Adrenal gland (tissue), 12 donors: ENCODE results near the gene LRPAP1. TPM values are rescaled to one million over a fixed set of nuclear protein-coding genes. Genes with fewer than 3 reads are reported as not detected.
A peak's percentile ranks its signal among the peaks of the same experiment; 100 is the strongest.

Source experiments
- DNase-seq, 7 donors: peaks; one replicate each; pipeline ENCODE4 v3.0.0-alpha.2; 2019 to 2020
- H3K27ac ChIP-seq, 5 donors: fragments of 200-600 bp; sonication (generic) in 4 of 5; 1 replicate in 3 of 5; 2 replicates in 2 of 5; pipeline versions ENCODE4 v1.5.1 to v1.8.0; 2016 to 2020; ENCODE audit warnings: mild to moderate bottlenecking in 1 of 5
- H3K27me3 ChIP-seq: fragments of 200-600 bp; 2 replicates; pipeline ENCODE4 v1.8.0; 2021
- H3K36me3 ChIP-seq, 2 donors: fragments of 200-600 bp; replicated peaks in 1 of 2; 1 replicate in 1 of 2; 2 replicates in 1 of 2; pipeline versions ENCODE4 v1.5.1 to v1.8.0; 2018 to 2022
- H3K4me1 ChIP-seq, 2 donors: fragments of 200-600 bp; replicated peaks in 1 of 2; 1 replicate in 1 of 2; 2 replicates in 1 of 2; pipeline versions ENCODE4 v1.5.1 to v1.8.0; 2018 to 2021
- H3K4me3 ChIP-seq, 4 donors: fragments of 200-600 bp; sonication (generic) in 3 of 4; one replicate each; pipeline ENCODE4 v1.5.1; 2016 to 2018
- H3K9me3 ChIP-seq, 3 donors: fragments of 200-600 bp; sonication (generic) in 1 of 3; replicated peaks in 1 of 3; 1 replicate in 2 of 3; 2 replicates in 1 of 3; pipeline versions ENCODE4 v1.5.1 to v1.8.0; 2016 to 2021
- CTCF ChIP-seq, 6 experiments: fragments of 450-650 bp in 4 of 6; fragments of 200-600 bp in 2 of 6; sonication (generic) in 1 of 6; IDR thresholded peaks; 1 replicate in 5 of 6; 2 replicates in 1 of 6; pipeline versions ENCODE4 v1.5.1 to v1.8.0; 2016 to 2021; ENCODE audit warnings: antibody characterized with exemption in 6 of 6, mild to moderate bottlenecking in 2 of 6, moderate library complexity in 1 of 6
- POLR2A ChIP-seq, 2 donors: fragments of 450-650 bp; IDR thresholded peaks; one replicate each; pipeline ENCODE4 v1.6.1; 2017; ENCODE audit warnings: antibody characterized with exemption in 2 of 2, mild to moderate bottlenecking in 2 of 2, moderate library complexity in 1 of 2
- WGBS, 4 donors: extraction: QIAGEN DNeasy Blood & Tissue Kit in 2 of 4; methylation state at CpG; one replicate each; pipeline versions ENCODE4 v1.1.5 to v1.1.7; 2013 to 2017; 5-methylcytosine and 5-hydroxymethylcytosine counted together
- intact Hi-C, 2 donors: fragments of 100-400 bp; cut with DNase I; formaldehyde crosslinking; loops; one replicate each; pipeline versions ENCODE4 v1.14.1 to v1.15.0; 2022 to 2023
- polyA plus RNA-seq, 3 donors: library from polyadenylated mRNA; stranded (reverse); fragments of 200-250 nt in 2 of 3; fragments of 350-450 nt in 1 of 3; fragmentation: Illumina TruSeq in 1 of 3; extraction: RNeasy Lipid Tissue Mini Kit (QIAGEN cat#74804) in 1 of 3; gene quantifications; one replicate each; pipeline ENCODE4 v1.2.3, GENCODE V29; 2013 to 2014
- total RNA-seq, 9 donors: library from RNA; depleted of rRNA in 4 of 9; stranded (reverse); fragments of >200 nt in 4 of 9; fragments of 120-200 nt in 1 of 9; fragmentation: NEBNext Ultra II Directional in 1 of 9; extraction: Animal tissue kit (Norgen Biotek cat#: 25700) in 1 of 9; gene quantifications; one replicate each; pipeline versions ENCODE4 v1.1.0 to v1.2.4, GENCODE V29; 2013 to 2023
- donor health status: healthy with polysubstance abuse.
- donor health status: Bipolar disorder and iron deficiency.
- donor health status: DM: yes; HTN: yes; CAD: no.
- donor health status: DM: no; HTN: no; CAD: no.
- donor health status: DM: no; HTN: no; CAD: no.
- donor health status: DM: yes; HTN: yes; CAD: no.

Gene LRPAP1
- total and polyA plus RNA-seq, 12 donors = 32.9 to 309 (median 188) TPM

GRCh38 chr4:3484057-3484973 lies 47.9 kb downstream of the LRPAP1 start:
- Histone ChIP-seq H3K4me1 (no peaks in the 10 kb centered on the region), H3K9me3 (no peaks in the 10 kb centered on the region), H3K36me3 (no peaks in the 10 kb centered on the region), H3K4me3 (no peak overlapping the region), H3K27me3 (peaks cover 26% of the 10 kb centered on the region), H3K27ac (no peak overlapping the region)
- intact Hi-C loops = no loop called here
- TF ChIP-seq CTCF (IDR thresholded peaks at IDR 0.05) (no peak), POLR2A (IDR thresholded peaks at IDR 0.05) (no peak)
- WGBS, 4 donors = 53 to 69% (median 58%) methylated on average over 11 to 45 of the region's 45 CpGs
- DNase-seq = peak in 1 of 7 donors; percentile 49

- Histone ChIP-seq H3K4me3 (no peak overlapping the region), H3K4me1 (no peaks in the 10 kb centered on the region), H3K27me3 (peaks cover 26% of the 10 kb centered on the region), H3K27ac (no peak overlapping the region), H3K36me3 (no peaks in the 10 kb centered on the region), H3K9me3 (no peaks in the 10 kb centered on the region)
- no peak for TF ChIP-seq POLR2A (IDR thresholded peaks at IDR 0.05)
- TF ChIP-seq CTCF (IDR thresholded peaks at IDR 0.05) = no peak
- WGBS, 4 donors = 44 to 57% (median 50%) methylated on average over 19 to 23 of the region's 23 CpGs
- DNase-seq = peak in 1 of 7 donors; percentile 47
- intact Hi-C loops = no loop called here
Measured at GRCh38 chr4:3483471-3483921, 48.7 kb downstream of the LRPAP1 start.

GRCh38 chr4:3482707-3483106 lies 49.5 kb downstream of the LRPAP1 start:
- 77 to 86% (median 82%) methylated on average over 10 to 12 of the region's 12 CpGs for WGBS, 4 donors
- intact Hi-C loops = no loop called here
- no peaks in the 10 kb centered on the region for H3K4me1 ChIP-seq
- no peak overlapping the region for H3K27ac ChIP-seq
- H3K36me3 ChIP-seq = no peaks in the 10 kb centered on the region
- no peaks in the 10 kb centered on the region for H3K9me3 ChIP-seq
- no peak for DNase-seq
- H3K27me3 ChIP-seq = peaks cover 26% of the 10 kb centered on the region
- H3K4me3 ChIP-seq = no peak overlapping the region
- TF ChIP-seq CTCF (IDR thresholded peaks at IDR 0.05) (no peak), POLR2A (IDR thresholded peaks at IDR 0.05) (no peak)

- Histone ChIP-seq H3K27ac (no peak overlapping the region), H3K4me1 (no peaks in the 10 kb centered on the region), H3K9me3 (no peaks in the 10 kb centered on the region), H3K36me3 (no peaks in the 10 kb centered on the region), H3K27me3 (peaks cover 26% of the 10 kb centered on the region), H3K4me3 (no peak overlapping the region)
- intact Hi-C loops = no loop called here
- whole genome bisulfite sequencing, 4 donors = 75 to 85% (median 82%) methylated on average over 15 to 19 of the region's 19 CpGs
- DNase-seq = no peak
- TF ChIP-seq POLR2A (IDR thresholded peaks at IDR 0.05) (no peak), CTCF (IDR thresholded peaks at IDR 0.05) (no peak)
Measured at GRCh38 chr4:3481783-3482393, 50.3 kb downstream of the LRPAP1 start.
